LNCAP (cell line): ENCODE results near the gene ADAMTSL3.

Experiments
- CTCF ChIP-seq: fragments of 450-650 bp; IDR thresholded peaks from 2 replicates; pipeline ENCODE4 v1.5.1; 2017; ENCODE audit warnings: mild to moderate bottlenecking

The ADAMTSL3 gene

DNA sequence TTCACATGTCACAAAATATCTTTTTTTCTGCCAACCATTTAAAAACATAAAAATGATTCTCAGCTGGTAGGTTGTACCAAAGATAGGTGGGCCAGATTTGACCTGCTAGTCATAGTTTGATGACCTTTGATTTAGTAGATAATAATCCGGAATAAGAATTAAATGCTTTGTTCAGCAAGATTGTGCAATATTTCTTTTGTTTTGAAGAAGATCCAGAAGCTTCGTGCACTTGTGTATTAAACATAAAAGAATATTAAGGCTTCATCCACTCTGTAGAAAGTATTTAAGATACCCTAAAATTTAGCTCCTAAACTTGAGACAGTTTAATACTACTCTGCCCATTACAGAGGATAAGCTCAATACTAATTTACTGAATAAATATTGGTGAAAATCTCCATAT lies 258.4 kb downstream of the ADAMTSL3 start:
- TF ChIP-seq CTCF: no peak

GRCh38 chr15:83913034-83913632 lies 259.2 kb downstream of the ADAMTSL3 start:
- TF ChIP-seq CTCF: no peak

DNA sequence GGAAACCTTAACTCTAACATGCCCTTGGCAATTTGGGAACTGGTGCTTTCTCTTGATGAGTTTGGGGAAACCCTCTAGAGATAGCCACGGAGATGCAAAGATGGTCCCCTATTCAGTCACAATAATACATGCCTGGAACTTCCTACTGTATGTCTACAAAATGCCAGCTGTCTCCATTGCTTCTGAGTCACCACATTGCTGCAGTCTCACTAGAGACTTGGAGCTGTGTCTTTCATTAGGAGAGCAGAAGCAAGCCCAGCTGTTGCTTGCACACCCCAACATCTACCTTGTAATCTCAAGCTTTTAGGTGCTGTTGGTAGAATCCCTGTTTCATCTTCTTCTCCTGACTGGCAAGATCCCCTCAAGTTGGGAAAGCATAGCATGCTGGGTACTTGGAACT lies 261.0 kb downstream of the ADAMTSL3 start:
- no peak for TF ChIP-seq CTCF

GRCh38 chr15:83917432-83917831 lies 263.5 kb downstream of the ADAMTSL3 start:
- no peak for TF ChIP-seq CTCF

- no peak for TF ChIP-seq CTCF
These were observed 264.1 kb downstream of the ADAMTSL3 start for GRCh38 chr15:83918011-83918410.

- no peak for TF ChIP-seq CTCF
These were observed 265.5 kb downstream of the ADAMTSL3 start for GRCh38 chr15:83919319-83919830.

DNA sequence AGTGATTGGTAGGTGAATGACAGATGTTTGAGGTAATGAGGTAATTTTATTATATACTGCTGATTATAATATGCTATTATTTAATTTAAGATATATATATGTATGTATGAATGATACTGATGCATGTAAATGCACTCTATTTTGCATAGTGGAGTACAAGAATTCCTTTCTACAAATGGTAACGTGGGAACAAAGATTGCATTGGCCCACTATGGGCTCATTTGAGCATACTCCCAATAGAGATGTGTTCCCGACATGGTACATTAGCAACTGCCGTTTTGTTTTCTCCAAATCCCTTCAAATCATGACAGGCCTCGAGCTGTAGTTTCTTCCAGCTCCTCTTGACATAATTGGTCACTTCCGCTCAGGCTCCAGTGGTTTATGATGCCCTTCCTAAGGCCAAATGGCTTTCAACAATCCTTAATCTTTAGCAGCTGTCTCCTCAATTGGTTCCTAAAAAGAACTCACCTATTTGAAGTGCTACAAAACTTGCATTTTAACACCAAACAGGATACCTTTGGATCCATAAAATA lies 266.1 kb downstream of the ADAMTSL3 start:
- no peak for TF ChIP-seq CTCF
